HepG2 (cell line): ENCODE results near the gene RAB40C. TPM values are rescaled to one million over a fixed set of nuclear protein-coding genes. Genes with fewer than 3 reads are reported as not detected.
A peak's percentile ranks its signal among the peaks of the same experiment; 100 is the strongest.

ENCODE experiments used
- ATM ChIP-seq: fragments of 450-650 bp; IDR thresholded peaks from 2 replicates; pipeline ENCODE4 v1.7.1; 2017; ENCODE audit warnings: mild to moderate bottlenecking, borderline replicate concordance
- PRDM15 ChIP-seq: sonication (generic); formaldehyde crosslinking; IDR thresholded peaks from 2 replicates; pipeline ENCODE4 v1.4.0; 2020; ENCODE audit warnings: missing genetic modification reagents
- SATB2 ChIP-seq: sonication (generic); formaldehyde crosslinking; IDR thresholded peaks from 2 replicates; pipeline ENCODE4 v1.5.0; 2020; ENCODE audit warnings: missing genetic modification reagents
- SUZ12 ChIP-seq: fragments of 150-350 bp; IDR thresholded peaks from 2 replicates; pipeline ENCODE4 v1.6.1; 2014; ENCODE audit warnings: low read depth, low read length
- ZBTB2 ChIP-seq: sonication (generic); formaldehyde crosslinking; IDR thresholded peaks from 2 replicates; pipeline ENCODE4 v1.8.0; 2022; ENCODE audit warnings: low read depth, missing genetic modification reagents
- ZNF33A ChIP-seq: sonication (generic); formaldehyde crosslinking; IDR thresholded peaks from 2 replicates; pipeline ENCODE4 v1.5.1; 2020; ENCODE audit warnings: missing genetic modification reagents, mild to moderate bottlenecking, moderate library complexity, borderline replicate concordance
- ZNF878 ChIP-seq: sonication (generic); formaldehyde crosslinking; IDR thresholded peaks from 2 replicates; pipeline ENCODE4 v1.8.1; 2023; ENCODE audit warnings: mild to moderate bottlenecking, missing genetic modification reagents, moderate library complexity
- ZSCAN30 ChIP-seq: sonication (generic); formaldehyde crosslinking; IDR thresholded peaks from 2 replicates; pipeline ENCODE4 v1.5.0; 2020; ENCODE audit warnings: mild to moderate bottlenecking, missing genetic modification reagents
- polyA plus RNA-seq, 8 experiments: library from polyadenylated mRNA; depleted of rRNA in 3 of 8; stranded (reverse) in 7 of 8; unstranded in 1 of 8; fragments of >200 nt; fragmentation: Illumina TruSeq in 4 of 8; extraction: Trizol in 4 of 8; gene quantifications; 2 replicates each; pipeline versions ENCODE4 v1.2.1 to v1.2.3, GENCODE V29; 2011 to 2016; ENCODE audit warnings: low read depth in 4 of 8, missing spikeins in 1 of 8, mixed read lengths in 1 of 8; ENCODE audit not compliant: insufficient read depth in 1 of 8
- total RNA-seq, 5 experiments: library from RNA; depleted of rRNA; stranded (reverse); fragments of >200 nt; fragmentation: Illumina TruSeq; extraction: Trizol; gene quantifications; 2 replicates each; pipeline ENCODE4 v1.2.3, GENCODE V29; 2016; ENCODE audit warnings: low read depth in 1 of 5
- TF ChIP-seq, protein P1 (sequence below), 2 experiments: fragments of 450-650 bp in 1 of 2; sonication (generic) in 1 of 2; formaldehyde crosslinking in 1 of 2; IDR thresholded peaks; 2 replicates each; pipeline versions ENCODE4 v1.6.1 to v1.8.0; 2016 to 2022; ENCODE audit warnings: antibody characterized with exemption in 1 of 2, mild to moderate bottlenecking in 1 of 2, missing genetic modification reagents in 1 of 2
- TF ChIP-seq, protein P2 (sequence below): IDR thresholded peaks from 2 replicates; pipeline ENCODE4 v1.6.1; 2016

Gene RAB40C
- total and polyA plus RNA-seq, 2 of the 13 experiments (the other 11 are each of a cell fraction or from before 2014, with no cell fraction given) = 7.7 to 11.5 TPM

DNA sequence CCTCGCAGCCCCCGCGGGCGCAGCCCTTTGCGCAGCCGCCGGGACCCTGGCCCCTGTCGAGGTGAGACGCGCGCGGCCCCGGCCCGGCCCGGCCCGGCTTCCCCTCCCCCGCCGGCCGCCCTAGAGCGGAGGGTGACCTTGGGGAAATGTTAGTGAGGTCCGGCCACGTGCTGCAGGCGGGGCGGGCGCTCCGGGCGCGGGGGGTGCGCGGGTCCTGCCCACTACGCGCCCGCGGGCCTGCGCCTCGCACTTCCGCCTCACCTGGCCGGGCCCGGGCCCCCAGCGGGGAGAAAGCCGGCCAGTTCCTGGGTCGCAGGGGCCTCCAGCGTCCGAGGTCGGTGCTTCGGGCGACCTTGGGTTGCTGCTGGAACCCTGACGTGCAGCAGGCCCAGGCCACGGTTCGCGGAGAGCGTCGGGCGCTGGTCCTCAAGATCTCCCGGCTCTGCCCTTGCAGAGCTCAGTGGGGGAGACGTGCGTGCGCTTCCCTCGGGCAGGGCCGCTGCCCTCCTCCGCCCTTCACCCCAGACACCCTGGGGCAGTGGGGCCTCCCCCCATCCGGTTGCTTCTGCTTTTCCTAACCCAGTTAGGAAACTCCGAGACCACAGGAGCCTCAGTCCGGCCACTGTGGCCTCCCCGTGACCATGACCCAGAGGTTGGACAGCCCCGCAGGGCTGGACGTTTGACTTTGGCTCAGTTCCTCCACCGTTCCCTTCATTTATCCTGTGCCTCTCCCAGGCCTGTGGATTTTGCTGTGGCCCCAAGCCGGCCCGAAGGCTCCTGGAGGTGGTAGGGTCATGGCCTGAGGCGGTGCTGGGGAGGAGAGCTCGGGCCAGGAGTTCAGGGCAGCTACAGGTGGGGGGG, 52.6 kb downstream of the RAB40C start (continued):
- no peak for TF ChIP-seq PRDM15 (CRISPR knock-in tag)
- no peak; the same call in 1 of the 2 replicates for TF ChIP-seq ZSCAN30 (CRISPR knock-in tag)
- TF ChIP-seq, protein P1, sequence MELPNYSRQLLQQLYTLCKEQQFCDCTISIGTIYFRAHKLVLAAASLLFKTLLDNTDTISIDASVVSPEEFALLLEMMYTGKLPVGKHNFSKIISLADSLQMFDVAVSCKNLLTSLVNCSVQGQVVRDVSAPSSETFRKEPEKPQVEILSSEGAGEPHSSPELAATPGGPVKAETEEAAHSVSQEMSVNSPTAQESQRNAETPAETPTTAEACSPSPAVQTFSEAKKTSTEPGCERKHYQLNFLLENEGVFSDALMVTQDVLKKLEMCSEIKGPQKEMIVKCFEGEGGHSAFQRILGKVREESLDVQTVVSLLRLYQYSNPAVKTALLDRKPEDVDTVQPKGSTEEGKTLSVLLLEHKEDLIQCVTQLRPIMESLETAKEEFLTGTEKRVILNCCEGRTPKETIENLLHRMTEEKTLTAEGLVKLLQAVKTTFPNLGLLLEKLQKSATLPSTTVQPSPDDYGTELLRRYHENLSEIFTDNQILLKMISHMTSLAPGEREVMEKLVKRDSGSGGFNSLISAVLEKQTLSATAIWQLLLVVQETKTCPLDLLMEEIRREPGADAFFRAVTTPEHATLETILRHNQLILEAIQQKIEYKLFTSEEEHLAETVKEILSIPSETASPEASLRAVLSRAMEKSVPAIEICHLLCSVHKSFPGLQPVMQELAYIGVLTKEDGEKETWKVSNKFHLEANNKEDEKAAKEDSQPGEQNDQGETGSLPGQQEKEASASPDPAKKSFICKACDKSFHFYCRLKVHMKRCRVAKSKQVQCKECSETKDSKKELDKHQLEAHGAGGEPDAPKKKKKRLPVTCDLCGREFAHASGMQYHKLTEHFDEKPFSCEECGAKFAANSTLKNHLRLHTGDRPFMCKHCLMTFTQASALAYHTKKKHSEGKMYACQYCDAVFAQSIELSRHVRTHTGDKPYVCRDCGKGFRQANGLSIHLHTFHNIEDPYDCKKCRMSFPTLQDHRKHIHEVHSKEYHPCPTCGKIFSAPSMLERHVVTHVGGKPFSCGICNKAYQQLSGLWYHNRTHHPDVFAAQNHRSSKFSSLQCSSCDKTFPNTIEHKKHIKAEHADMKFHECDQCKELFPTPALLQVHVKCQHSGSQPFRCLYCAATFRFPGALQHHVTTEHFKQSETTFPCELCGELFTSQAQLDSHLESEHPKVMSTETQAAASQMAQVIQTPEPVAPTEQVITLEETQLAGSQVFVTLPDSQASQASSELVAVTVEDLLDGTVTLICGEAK (IDR thresholded peaks at IDR 0.05) = no peak
- TF ChIP-seq, protein P1 (CRISPR knock-in tag; IDR thresholded peaks at IDR 0.05) = peak; percentile 67; the same call in 1 of the 2 replicates
- no peak for TF ChIP-seq SUZ12
- no peak for TF ChIP-seq SATB2 (CRISPR knock-in tag)
- TF ChIP-seq ZNF878 (CRISPR knock-in tag) = no peak
- TF ChIP-seq ZBTB2 (CRISPR knock-in tag) = peak; percentile 45; the same call in 1 of the 2 replicates
- TF ChIP-seq, protein P2, sequence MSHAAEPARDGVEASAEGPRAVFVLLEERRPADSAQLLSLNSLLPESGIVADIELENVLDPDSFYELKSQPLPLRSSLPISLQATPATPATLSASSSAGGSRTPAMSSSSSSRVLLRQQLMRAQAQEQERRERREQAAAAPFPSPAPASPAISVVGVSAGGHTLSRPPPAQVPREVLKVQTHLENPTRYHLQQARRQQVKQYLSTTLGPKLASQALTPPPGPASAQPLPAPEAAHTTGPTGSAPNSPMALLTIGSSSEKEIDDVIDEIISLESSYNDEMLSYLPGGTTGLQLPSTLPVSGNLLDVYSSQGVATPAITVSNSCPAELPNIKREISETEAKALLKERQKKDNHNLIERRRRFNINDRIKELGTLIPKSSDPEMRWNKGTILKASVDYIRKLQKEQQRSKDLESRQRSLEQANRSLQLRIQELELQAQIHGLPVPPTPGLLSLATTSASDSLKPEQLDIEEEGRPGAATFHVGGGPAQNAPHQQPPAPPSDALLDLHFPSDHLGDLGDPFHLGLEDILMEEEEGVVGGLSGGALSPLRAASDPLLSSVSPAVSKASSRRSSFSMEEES (CRISPR knock-in tag) = peak; percentile 60; the same call in 1 of the 2 replicates
- TF ChIP-seq ZNF33A (CRISPR knock-in tag) = no peak
- no peak for TF ChIP-seq ATM
